ENCODE data around the gene MFN2.
"Not testable (repeated sequence)": the region's sequence is repeated elsewhere in the genome, so short reads cannot be mapped to it uniquely, and the experiment has no call there.

MFN2 gene

GRCh38 chr1:12028957-12029511 lies 48.8 kb downstream of the MFN2 start:
- no peak for DNase-seq

- no peak for DNase-seq
Observed at GRCh38 chr1:12029720-12030339, 49.6 kb downstream of the MFN2 start.

- DNase-seq, result peak; percentile 53 to 67
Observed at GRCh38 chr1:12031039-12031980, 51.1 kb downstream of the MFN2 start.

GRCh38 chr1:12032161-12032621 lies 51.9 kb downstream of the MFN2 start:
- DNase-seq, result no peak

- not testable (repeated sequence) for DNase-seq
Observed at GRCh38 chr1:12033441-12033840, 53.2 kb downstream of the MFN2 start.

GRCh38 chr1:12034381-12034801 lies 54.1 kb downstream of the MFN2 start:
- DNase-seq, result no peak

GRCh38 chr1:12035312-12035711 lies 55.1 kb downstream of the MFN2 start:
- no peak for DNase-seq

- DNase-seq, result no peak
Observed at GRCh38 chr1:12037486-12038355, 57.5 kb downstream of the MFN2 start.

GRCh38 chr1:12038356-12039163 lies 58.3 kb downstream of the MFN2 start:
- no peak for DNase-seq

- no peak for DNase-seq
Observed at GRCh38 chr1:12039164-12039525, 58.9 kb downstream of the MFN2 start.

- DNase-seq, result not testable (repeated sequence)
Observed at GRCh38 chr1:12039824-12040456, 59.7 kb downstream of the MFN2 start.

- peak in 1 of 2 experiments; percentile 42 for DNase-seq
Observed at GRCh38 chr1:12040457-12041051, 60.3 kb downstream of the MFN2 start.

- DNase-seq, result peak in 1 of 2 experiments; percentile 54
Observed at GRCh38 chr1:12044187-12044877, 64.1 kb downstream of the MFN2 start.

GRCh38 chr1:12046749-12047119 lies 66.5 kb downstream of the MFN2 start:
- no peak for DNase-seq

GRCh38 chr1:12047120-12047876 lies 67.1 kb downstream of the MFN2 start:
- peak; percentile 74 to 82 for DNase-seq

GRCh38 chr1:12048372-12048771 lies 68.1 kb downstream of the MFN2 start:
- DNase-seq, result no peak

GRCh38 chr1:12049616-12050015 lies 69.4 kb downstream of the MFN2 start:
- no peak for DNase-seq

- DNase-seq, result no peak
Observed at GRCh38 chr1:12051361-12051760, 71.1 kb downstream of the MFN2 start.

- peak in 1 of 2 experiments; percentile 67 for DNase-seq
Observed at GRCh38 chr1:12052008-12052573, 71.8 kb downstream of the MFN2 start.

Measured in activated CD4-positive, alpha-beta T cell treated with anti-CD3 and anti-CD28 coated beads, Interleukin-2, amount 50 U/mL, for 48 hours (primary cell).